Omental fat pad (tissue), 4 donors: ENCODE results near the gene ERFE. TPM values are rescaled to one million over a fixed set of nuclear protein-coding genes. Genes with fewer than 3 reads are reported as not detected.

Experiments used
- ATAC-seq: fragments of 150-250 bp; one replicate; pipeline ENCODE4 v1.9.1; 2016; ENCODE audit warnings: mild to moderate bottlenecking, moderate library complexity; ENCODE audit not compliant: low FRiP score
- DNase-seq: peaks from one replicate; pipeline ENCODE4 v3.0.0-alpha.2; 2019; ENCODE audit warnings: low spot score
- total RNA-seq, 4 donors: library from RNA; depleted of rRNA; stranded (reverse); fragments of >200 nt; gene quantifications; one replicate each; pipeline ENCODE4 v1.1.0, GENCODE V29; 2016
- TF ChIP-seq, protein P1 (sequence below), 3 donors: fragments of 450-650 bp; IDR thresholded peaks; one replicate each; pipeline ENCODE4 v1.5.1; 2016 to 2017; ENCODE audit warnings: antibody characterized with exemption in 3 of 3, mild to moderate bottlenecking in 3 of 3, moderate library complexity in 2 of 3

The ERFE gene
- total RNA-seq, 4 donors from 2014 or later: 1.1 to 1.9 TPM; not detected in 2

DNA sequence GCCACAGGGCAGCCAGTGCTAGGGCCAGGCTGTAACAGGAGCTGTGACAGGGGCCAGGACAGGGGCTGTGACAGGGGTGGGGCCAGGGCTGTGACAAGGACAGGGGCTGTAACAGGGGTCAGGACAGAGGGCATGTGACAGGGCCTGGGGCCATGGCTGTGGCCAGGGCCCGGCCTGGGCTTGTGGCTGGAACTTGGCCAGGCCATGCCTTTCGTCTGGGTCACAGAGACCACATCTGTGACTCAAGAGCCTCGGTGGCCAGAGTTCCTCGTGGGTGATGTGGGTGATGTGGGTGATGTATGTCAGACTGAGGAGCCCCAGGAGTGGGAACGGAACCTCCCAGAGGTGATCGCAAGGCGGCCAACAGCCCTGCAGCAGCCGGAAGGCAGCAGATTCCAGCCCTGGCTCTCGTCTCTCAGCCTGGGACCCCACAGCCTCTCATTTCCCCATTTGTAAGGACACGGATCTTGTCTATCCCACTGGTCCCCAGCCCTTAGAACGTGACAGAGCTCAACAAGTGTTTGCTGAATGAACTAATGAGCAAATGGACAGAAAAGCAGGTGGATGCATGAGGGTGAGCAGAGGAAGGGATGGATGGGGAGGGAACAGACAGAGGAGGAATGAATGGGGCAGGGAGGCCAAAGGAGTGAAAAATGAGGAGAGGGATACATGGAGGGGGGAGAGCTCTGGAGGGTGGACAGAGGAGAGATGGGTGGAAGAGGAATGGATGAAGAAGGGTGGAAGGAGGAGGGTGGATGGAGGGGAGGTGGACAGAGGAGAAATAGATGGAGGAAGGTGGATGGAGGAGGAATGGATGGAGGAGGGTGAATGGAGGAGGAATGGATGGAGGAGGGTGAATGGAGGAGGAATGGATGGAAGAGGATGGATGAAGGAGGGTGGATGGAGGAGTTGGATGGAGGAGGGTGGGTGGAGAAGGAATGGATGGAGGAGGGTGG lies 41.3 kb upstream of the ERFE start:
- DNase-seq: no peak
- TF ChIP-seq, protein P1, sequence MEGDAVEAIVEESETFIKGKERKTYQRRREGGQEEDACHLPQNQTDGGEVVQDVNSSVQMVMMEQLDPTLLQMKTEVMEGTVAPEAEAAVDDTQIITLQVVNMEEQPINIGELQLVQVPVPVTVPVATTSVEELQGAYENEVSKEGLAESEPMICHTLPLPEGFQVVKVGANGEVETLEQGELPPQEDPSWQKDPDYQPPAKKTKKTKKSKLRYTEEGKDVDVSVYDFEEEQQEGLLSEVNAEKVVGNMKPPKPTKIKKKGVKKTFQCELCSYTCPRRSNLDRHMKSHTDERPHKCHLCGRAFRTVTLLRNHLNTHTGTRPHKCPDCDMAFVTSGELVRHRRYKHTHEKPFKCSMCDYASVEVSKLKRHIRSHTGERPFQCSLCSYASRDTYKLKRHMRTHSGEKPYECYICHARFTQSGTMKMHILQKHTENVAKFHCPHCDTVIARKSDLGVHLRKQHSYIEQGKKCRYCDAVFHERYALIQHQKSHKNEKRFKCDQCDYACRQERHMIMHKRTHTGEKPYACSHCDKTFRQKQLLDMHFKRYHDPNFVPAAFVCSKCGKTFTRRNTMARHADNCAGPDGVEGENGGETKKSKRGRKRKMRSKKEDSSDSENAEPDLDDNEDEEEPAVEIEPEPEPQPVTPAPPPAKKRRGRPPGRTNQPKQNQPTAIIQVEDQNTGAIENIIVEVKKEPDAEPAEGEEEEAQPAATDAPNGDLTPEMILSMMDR (IDR thresholded peaks at IDR 0.05): no peak
- no peak for ATAC-seq

DNA sequence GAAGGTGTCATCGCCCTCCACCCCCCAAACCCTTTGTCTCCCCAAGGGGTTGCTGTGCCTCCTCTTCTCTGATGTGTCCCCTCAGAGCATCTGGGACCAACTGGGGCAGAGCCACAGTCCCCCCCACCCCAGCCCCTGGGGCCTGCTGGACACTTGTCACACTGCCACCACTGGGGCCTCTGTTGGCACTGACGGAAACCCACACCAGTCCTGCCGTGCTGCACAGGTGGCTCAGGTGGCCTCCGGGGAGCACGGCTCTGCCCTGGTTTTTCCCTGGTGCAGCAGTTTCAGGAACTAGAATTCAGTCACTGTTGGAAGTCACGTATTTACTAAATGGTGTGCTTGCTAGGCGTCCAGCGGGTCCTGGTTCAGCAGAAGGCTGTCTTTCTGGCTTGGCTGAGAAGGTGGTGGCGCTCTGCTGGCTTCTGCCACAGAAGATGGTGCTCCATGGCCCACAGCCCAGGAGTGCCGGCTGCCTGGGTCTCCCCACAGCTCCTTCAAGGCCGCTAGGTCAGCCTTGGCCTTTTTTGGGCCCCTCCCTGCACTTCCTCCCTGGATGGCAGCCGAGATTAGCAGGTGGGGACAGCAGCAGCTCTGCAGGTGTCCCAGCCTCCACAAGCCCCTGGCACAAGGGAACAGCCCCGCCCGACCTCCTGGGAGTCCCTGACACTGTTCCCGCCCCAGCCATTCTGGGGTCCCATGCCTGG lies 38.9 kb upstream of the ERFE start:
- TF ChIP-seq, protein P1 (IDR thresholded peaks at IDR 0.05): no peak
- DNase-seq (no peak), ATAC-seq (no peak)

DNA sequence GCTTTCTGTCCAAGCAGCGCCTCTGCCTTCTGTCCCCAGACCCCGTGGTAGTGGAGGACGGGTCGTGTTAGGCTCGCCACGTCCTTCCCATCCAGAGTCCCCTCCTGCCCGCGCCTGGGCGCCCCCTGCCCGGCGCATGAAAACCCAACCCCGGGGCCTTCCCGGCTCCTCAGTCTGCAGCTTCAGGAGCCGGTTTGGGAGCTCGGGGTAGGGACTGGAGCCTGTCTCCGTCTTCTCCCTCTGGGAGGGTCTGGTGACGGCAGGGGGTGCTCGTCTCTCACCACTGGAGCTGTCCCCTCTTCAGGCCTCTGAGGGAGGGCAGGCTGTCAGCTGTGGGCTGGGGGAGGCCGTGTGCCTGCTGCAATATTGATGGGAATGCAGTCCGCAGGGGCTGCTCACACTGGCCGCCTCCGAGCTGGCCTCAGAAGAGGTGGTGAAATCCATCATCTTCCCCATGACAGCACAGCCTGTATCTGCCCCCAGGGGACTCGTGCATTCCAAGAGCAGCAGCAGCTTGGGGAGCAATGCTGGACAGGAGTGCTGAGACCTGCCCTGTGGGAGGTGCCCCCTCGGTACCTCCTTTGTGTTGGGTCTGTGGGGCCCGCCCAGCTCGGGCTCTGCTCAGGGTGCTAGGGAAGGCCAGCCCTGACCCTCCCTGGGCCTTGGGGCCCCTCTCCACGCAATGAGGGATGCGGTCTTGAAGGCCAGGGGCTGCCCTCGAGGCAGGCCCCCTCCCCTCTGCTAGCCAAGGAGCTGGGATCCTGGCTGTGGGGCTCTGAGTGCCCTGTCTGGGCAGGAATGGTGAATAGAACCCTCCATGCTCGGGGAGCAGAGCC lies 38.1 kb upstream of the ERFE start:
- TF ChIP-seq, protein P1 (IDR thresholded peaks at IDR 0.05): no peak
- ATAC-seq (no peak), DNase-seq (no peak)

DNA sequence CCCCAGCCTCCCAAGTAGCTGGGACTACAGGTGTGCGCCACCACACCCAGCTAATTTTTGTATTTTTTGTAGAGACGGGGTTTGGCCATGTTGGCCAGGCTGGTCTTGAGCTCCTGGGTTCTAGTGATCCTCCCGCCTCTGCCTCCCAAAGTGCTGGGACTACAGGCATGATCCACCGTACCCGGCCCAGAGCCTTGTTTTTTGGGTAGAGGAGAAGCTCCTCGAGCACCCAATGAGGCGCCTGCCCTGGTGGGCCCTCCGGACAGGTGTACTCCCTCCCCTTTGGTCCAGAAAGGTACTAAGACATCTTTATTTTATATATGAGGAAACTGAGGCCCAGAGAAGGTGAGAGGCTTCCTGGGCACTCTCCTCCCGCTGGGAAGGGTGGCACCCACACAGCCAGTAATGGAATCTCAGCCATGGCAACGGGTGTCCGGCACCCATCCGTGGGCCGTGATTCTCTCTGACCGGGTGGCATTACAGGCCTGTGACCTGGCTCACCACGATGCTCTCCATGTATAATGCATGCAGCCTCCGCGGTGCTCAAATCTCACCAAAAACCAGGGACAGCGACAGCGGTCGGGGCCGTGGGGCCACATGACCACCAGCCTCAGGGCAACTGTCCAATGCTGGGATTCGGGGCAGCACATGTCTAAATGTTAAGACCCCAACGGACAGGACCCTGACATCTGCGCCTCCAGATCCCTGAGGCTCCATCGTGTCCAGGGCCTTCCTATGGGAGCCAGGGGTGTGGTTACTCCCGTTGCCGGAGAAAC lies 37.1 kb upstream of the ERFE start:
- DNase-seq (no peak), ATAC-seq (no peak)
- TF ChIP-seq, protein P1 (IDR thresholded peaks at IDR 0.05): no peak

DNA sequence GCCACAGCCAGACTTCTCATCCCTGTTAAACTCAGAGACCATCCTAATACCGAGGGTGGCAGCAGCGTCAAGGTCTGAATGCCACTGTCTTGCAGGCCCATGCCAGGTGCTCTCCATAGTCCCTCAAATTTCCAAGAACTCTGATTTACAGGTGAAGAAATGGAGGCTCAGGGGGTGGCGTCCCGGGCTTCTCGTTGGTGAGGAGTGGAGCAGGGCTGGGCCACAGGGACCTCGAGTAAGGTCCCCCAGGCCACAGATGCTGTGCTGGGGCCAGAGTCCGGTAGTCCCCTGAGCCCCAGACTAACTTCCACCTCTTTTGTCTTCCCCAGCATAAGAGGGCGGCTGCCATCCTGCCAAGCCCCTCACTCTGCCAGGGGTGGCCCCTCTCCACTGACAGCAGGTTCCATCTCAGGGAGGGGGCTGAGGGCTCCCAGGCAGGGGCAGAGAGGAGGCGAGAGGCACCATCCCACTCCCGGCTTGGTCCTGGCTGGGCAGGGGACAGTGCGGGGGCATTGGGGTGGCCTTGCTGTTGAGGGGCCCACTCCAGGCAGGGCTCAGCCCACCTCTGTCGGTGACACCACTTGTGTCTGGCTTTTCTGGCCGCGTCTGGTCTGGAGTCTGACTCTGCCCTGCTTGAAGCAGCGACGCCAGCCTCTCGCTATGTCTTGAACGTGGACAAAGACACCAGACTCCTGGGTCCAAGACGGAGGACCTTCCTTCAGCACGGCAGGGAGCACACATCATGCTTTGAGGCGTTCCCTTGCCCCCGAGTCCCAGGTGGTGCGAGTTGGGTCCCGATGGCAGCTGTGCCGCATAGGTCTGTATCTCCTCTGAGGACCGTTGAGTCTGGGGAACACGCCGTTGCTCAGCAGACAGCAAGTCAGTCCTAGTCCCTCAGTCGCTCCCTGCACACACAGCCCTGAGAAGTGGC lies 36.2 kb upstream of the ERFE start:
- DNase-seq (no peak), ATAC-seq (no peak)
- TF ChIP-seq, protein P1 (IDR thresholded peaks at IDR 0.05): no peak
